B cell (primary cell): ENCODE results near the gene KIAA1614. TPM values are rescaled to one million over a fixed set of nuclear protein-coding genes. Genes with fewer than 3 reads are reported as not detected.

ENCODE experiments used
- ATAC-seq: fragments of 200-7000 bp; cut with Tn5 transposase; one replicate; pipeline ENCODE4 v1.10.0; 2021; ENCODE audit warnings: low read depth, mild to moderate bottlenecking, moderate number of reproducible peaks, moderate library complexity
- CTCF ChIA-PET: fragments of 350-600 bp; sonication (Branson Sonifier 250); formaldehyde crosslinking; loops from one replicate; lab custom pipeline; 2021; ENCODE audit warnings: antibody characterized with exemption, inconsistent platforms; lab: Charles Lee
- POLR2A ChIA-PET: fragments of 350-600 bp; sonication (Branson Sonifier 250); formaldehyde crosslinking; loops from one replicate; lab custom pipeline; 2021; ENCODE audit warnings: antibody characterized with exemption; lab: Charles Lee
- DNase-seq: peaks from one replicate; pipeline ENCODE4 v3.0.0; 2013
- H2AFZ ChIP-seq: 2 replicates; pipeline ENCODE4 v1.6.1; 2012; ENCODE audit warnings: mild to moderate bottlenecking, low read depth, low read length; ENCODE audit not compliant: insufficient read depth, poor library complexity, severe bottlenecking
- H3K27ac ChIP-seq, 2 donors: 1 replicate in 1 of 2; 2 replicates in 1 of 2; pipeline ENCODE4 v1.5.1; 2012 to 2013; ENCODE audit warnings: low read length in 2 of 2, mild to moderate bottlenecking in 2 of 2, moderate library complexity in 1 of 2
- H3K27me3 ChIP-seq, 4 experiments: fragments of 200-600 bp in 1 of 4; sonication (generic) in 1 of 4; replicated peaks in 1 of 4; 1 replicate in 2 of 4; 2 replicates in 2 of 4; pipeline versions ENCODE4 v1.6.1 to v1.7.0; 2013 to 2016; ENCODE audit warnings: low read length in 3 of 4, mild to moderate bottlenecking in 2 of 4, mixed read lengths in 1 of 4, moderate library complexity in 1 of 4; ENCODE audit not compliant: insufficient read depth in 4 of 4, control insufficient read depth in 3 of 4; ENCODE audit errors: control extremely low read depth in 1 of 4
- H3K36me3 ChIP-seq, 2 experiments: replicated peaks in 1 of 2; 1 replicate in 1 of 2; 2 replicates in 1 of 2; pipeline versions ENCODE4 v1.6.1 to v1.7.1; 2013; ENCODE audit warnings: low read length in 1 of 2; ENCODE audit not compliant: insufficient read depth in 2 of 2, control insufficient read depth in 1 of 2; ENCODE audit errors: control extremely low read depth in 1 of 2, extremely low read depth in 1 of 2
- H3K4me1 ChIP-seq, 2 donors: fragments of 200-600 bp in 1 of 2; sonication (generic) in 1 of 2; 1 replicate in 1 of 2; 2 replicates in 1 of 2; pipeline versions ENCODE4 v1.5.1 to v1.6.1; 2013 to 2017; ENCODE audit warnings: low read length in 2 of 2; ENCODE audit not compliant: control insufficient read depth in 2 of 2, insufficient read depth in 2 of 2
- H3K4me2 ChIP-seq: replicated peaks from 2 replicates; pipeline ENCODE3; 2012; ENCODE audit warnings: mild to moderate bottlenecking, low read depth, low read length; ENCODE audit not compliant: poor library complexity, severe bottlenecking
- H3K4me3 ChIP-seq, 5 experiments: fragments of 200-600 bp in 1 of 5; sonication (generic) in 1 of 5; 1 replicate in 3 of 5; 2 replicates in 2 of 5; pipeline versions ENCODE4 v1.5.1 to v1.7.0; 2011 to 2016; ENCODE audit warnings: low read length in 4 of 5, mild to moderate bottlenecking in 4 of 5, low read depth in 2 of 5, control low read depth in 1 of 5, moderate library complexity in 1 of 5; ENCODE audit not compliant: insufficient read depth in 1 of 5; ENCODE audit errors: control extremely low read depth in 1 of 5, extremely low read depth in 1 of 5
- H3K79me2 ChIP-seq: fragments of 200-600 bp; sonication (generic); one replicate; pipeline ENCODE4 v1.6.0; 2016; ENCODE audit warnings: low read length; ENCODE audit not compliant: control insufficient read depth, insufficient read depth
- H3K9ac ChIP-seq: fragments of 200-600 bp; sonication (generic); 2 replicates; pipeline ENCODE4 v1.6.1; 2017; ENCODE audit warnings: mild to moderate bottlenecking, low read length, moderate library complexity
- H3K9me3 ChIP-seq, 3 donors: one replicate each; pipeline versions ENCODE4 v1.6.1 to v1.7.1; 2013; ENCODE audit warnings: low read length in 2 of 3; ENCODE audit not compliant: control insufficient read depth in 2 of 3, insufficient read depth in 1 of 3; ENCODE audit errors: control extremely low read depth in 1 of 3
- H4K20me1 ChIP-seq: 2 replicates; pipeline ENCODE4 v1.6.0; 2012; ENCODE audit warnings: mild to moderate bottlenecking, low read length; ENCODE audit not compliant: insufficient read depth, control insufficient read depth, poor library complexity, severe bottlenecking
- H3K27ac Mint-ChIP-seq: one replicate; pipeline ENCODE4 v1.8.0; 2021; ENCODE audit warnings: mixed read lengths
- H3K27me3 Mint-ChIP-seq: one replicate; pipeline ENCODE4 v1.8.0; 2021; ENCODE audit warnings: mixed read lengths
- H3K4me1 Mint-ChIP-seq: one replicate; pipeline ENCODE4 v1.8.0; 2021; ENCODE audit warnings: mixed read lengths
- H3K4me3 Mint-ChIP-seq: one replicate; pipeline ENCODE4 v1.8.0; 2021; ENCODE audit warnings: mixed read lengths
- H3K9me3 Mint-ChIP-seq: one replicate; pipeline ENCODE4 v1.8.0; 2022; ENCODE audit warnings: mixed read lengths; ENCODE audit not compliant: insufficient read depth
- CTCF ChIP-seq: fragments of 200-600 bp; IDR thresholded peaks from one replicate; pipeline ENCODE4 v1.8.0; 2022; ENCODE audit warnings: antibody characterized with exemption, mild to moderate bottlenecking
- EZH2 ChIP-seq: IDR thresholded peaks from 2 replicates; pipeline ENCODE4 v1.6.1; 2012; ENCODE audit warnings: borderline replicate concordance, low read depth, mild to moderate bottlenecking, moderate library complexity, low read length; ENCODE audit not compliant: insufficient read depth, poor library complexity, severe bottlenecking
- WGBS: methylation state at CpG from one replicate; pipeline ENCODE4 v1.1.5; 2013; ENCODE audit warnings: missing lambda C conversion rate; ENCODE audit not compliant: insufficient coverage; 5-methylcytosine and 5-hydroxymethylcytosine counted together
- intact Hi-C: fragments of 100-400 bp; cut with micrococcal nuclease; formaldehyde crosslinking; loops from one replicate; pipeline ENCODE4 v1.10.0; 2022
- polyA plus RNA-seq: library from polyadenylated mRNA; depleted of rRNA; stranded (reverse); fragments of >200 nt; gene quantifications from 2 replicates; pipeline ENCODE4 v1.2.3, GENCODE V29; 2012
- total RNA-seq, 2 donors: library from RNA; stranded (reverse); fragments of 120-200 nt in 1 of 2; gene quantifications; 1 replicate in 1 of 2; 2 replicates in 1 of 2; pipeline versions ENCODE4 v1.2.3 to v1.2.4, GENCODE V29; 2013 to 2022

Gene KIAA1614
- total and polyA plus RNA-seq, 2 donors (not counting 1 experiment from before 2014, with no cell fraction given) = 0.03 to 0.22 TPM

GRCh38 chr1:180896161-180896560 is 16.5 kb upstream of the KIAA1614 start:
- H3K4me1 ChIP-seq = no peaks in the 10 kb centered on the region
- Mint-ChIP-seq H3K4me1 (no peaks in the 10 kb centered on the region), H3K9me3 (no peaks in the 10 kb centered on the region), H3K4me3 (no peak overlapping the region), H3K27me3 (peaks cover 6% of the 10 kb centered on the region), H3K27ac (no peak overlapping the region)
- intact Hi-C loops = no loop called here
- H4K20me1 ChIP-seq = no peaks in the 10 kb centered on the region
- ATAC-seq (no peak), DNase-seq (no peak)
- H3K27ac ChIP-seq = no peak overlapping the region
- 92% methylated on average over 2 of the region's 3 CpGs for WGBS
- H2AFZ ChIP-seq = no peak overlapping the region
- no peaks in the 10 kb centered on the region for H3K27me3 ChIP-seq
- CTCF ChIA-PET = no interaction called here
- no peak overlapping the region for H3K4me2 ChIP-seq
- POLR2A ChIA-PET = no interaction called here
- H3K36me3 ChIP-seq = no peaks in the 10 kb centered on the region
- no peak overlapping the region for H3K9ac ChIP-seq
- H3K4me3 ChIP-seq = no peak overlapping the region
- TF ChIP-seq CTCF (no peak), EZH2 (no peak)
- H3K79me2 ChIP-seq = no peaks in the 10 kb centered on the region
- no peaks in the 10 kb centered on the region for H3K9me3 ChIP-seq

GRCh38 chr1:180898441-180899219 is 14.1 kb upstream of the KIAA1614 start:
- CTCF ChIA-PET = interaction anchor here (0.8 to 1.2 kb wide), 2 partner anchors 12 to 17 kb away, joined by 3 read pairs; no protein-coding TSS in a partner anchor

More at GRCh38 chr1:180898441-180899219, 14.1 kb upstream of the KIAA1614 start:
- peaks cover 10% of the 10 kb centered on the region for H3K27me3 Mint-ChIP-seq
- no peak for DNase-seq
- H3K27ac Mint-ChIP-seq = no peak overlapping the region
- WGBS = 100% methylated on average over 4 of the region's 5 CpGs
- Histone ChIP-seq H3K27me3 (no peaks in the 10 kb centered on the region), H3K79me2 (no peaks in the 10 kb centered on the region), H3K9ac (no peak overlapping the region), H3K4me1 (no peaks in the 10 kb centered on the region), H4K20me1 (no peaks in the 10 kb centered on the region), H3K36me3 (no peaks in the 10 kb centered on the region), H3K9me3 (no peaks in the 10 kb centered on the region), H3K27ac (no peak overlapping the region), H3K4me3 (no peak overlapping the region), H2AFZ (no peak overlapping the region), H3K4me2 (no peak overlapping the region)
- intact Hi-C loops = no loop called here
- TF ChIP-seq CTCF (no peak), EZH2 (no peak)
- no peak for ATAC-seq
- no peak overlapping the region for H3K4me3 Mint-ChIP-seq
- H3K9me3 Mint-ChIP-seq = no peaks in the 10 kb centered on the region
- H3K4me1 Mint-ChIP-seq = no peaks in the 10 kb centered on the region
- POLR2A ChIA-PET = no interaction called here
